T-helper 17 cell (primary cell): ENCODE measurements around the gene ZBED4. TPM values are rescaled to one million over a fixed set of nuclear protein-coding genes. Genes with fewer than 3 reads are reported as not detected.
A peak's percentile ranks its signal among the peaks of the same experiment; 100 is the strongest.
"Not testable (repeated sequence)": the region's sequence is repeated elsewhere in the genome, so short reads cannot be mapped to it uniquely, and the experiment has no call there.

Source experiments
- ATAC-seq: fragments of 150-1000 bp; cut with Tn5 transposase; 2 replicates; pipeline ENCODE4 v1.10.0; 2021; ENCODE audit warnings: mild to moderate bottlenecking, moderate library complexity
- DNase-seq, 3 donors: peaks; one replicate each; pipeline versions ENCODE4 v3.0.0 to v3.0.0-alpha.2; 2020 to 2021
- H3K9me3 ChIP-seq: one replicate; pipeline ENCODE4 v1.7.0; 2013; ENCODE audit warnings: low read length, mild to moderate bottlenecking; ENCODE audit not compliant: control insufficient read depth, poor library complexity, severe bottlenecking
- H3K27ac Mint-ChIP-seq: one replicate; pipeline ENCODE4 v1.8.0; 2022; ENCODE audit warnings: mild to moderate bottlenecking, moderate library complexity, mixed read lengths
- H3K27me3 Mint-ChIP-seq: one replicate; pipeline ENCODE4 v1.8.0; 2022; ENCODE audit warnings: mixed read lengths
- H3K36me3 Mint-ChIP-seq: one replicate; pipeline ENCODE4 v1.8.0; 2022; ENCODE audit warnings: low read depth, mixed read lengths
- H3K4me1 Mint-ChIP-seq: one replicate; pipeline ENCODE4 v1.8.0; 2022; ENCODE audit warnings: mild to moderate bottlenecking, mixed read lengths
- H3K4me3 Mint-ChIP-seq: one replicate; pipeline ENCODE4 v1.8.0; 2022; ENCODE audit warnings: mild to moderate bottlenecking, moderate library complexity, mixed read lengths
- total RNA-seq, 4 donors: library from RNA in 2 of 4; stranded (reverse) in 2 of 4; gene quantifications; one replicate each; pipeline ENCODE4 v1.2.3 and lab custom pipeline; 2022 to 2026

ZBED4 gene
- total RNA-seq, 2 donors from 2014 or later: 15.4 to 20.4 TPM

DNA sequence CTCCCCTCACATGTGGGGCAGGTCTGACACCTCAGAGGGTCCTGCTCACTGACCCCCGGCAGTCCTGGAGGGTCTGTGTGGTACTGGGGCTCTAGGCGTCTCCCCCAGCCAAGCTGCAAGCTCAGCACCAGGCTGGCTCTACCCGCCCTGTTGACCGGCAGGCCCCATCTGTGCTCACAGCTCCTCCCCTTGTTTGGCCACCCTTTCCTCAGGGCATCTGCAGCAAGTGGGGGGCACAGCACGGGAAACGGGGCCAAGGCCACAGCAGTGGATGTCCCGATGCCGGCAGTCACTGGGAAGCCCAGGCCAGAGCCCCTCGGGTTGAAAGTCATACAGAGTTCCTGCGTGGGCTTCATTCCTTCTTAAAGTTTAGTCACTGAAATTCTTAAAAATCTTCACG is 31.9 kb upstream of the ZBED4 start:
- not testable (repeated sequence) for H3K36me3 Mint-ChIP-seq, H3K27me3 Mint-ChIP-seq, ATAC-seq, H3K9me3 ChIP-seq, DNase-seq, H3K4me3 Mint-ChIP-seq
- peak overlapping the region; percentile 53 for H3K27ac Mint-ChIP-seq
- peaks cover 63% of the 10 kb centered on the region for H3K4me1 Mint-ChIP-seq

DNA sequence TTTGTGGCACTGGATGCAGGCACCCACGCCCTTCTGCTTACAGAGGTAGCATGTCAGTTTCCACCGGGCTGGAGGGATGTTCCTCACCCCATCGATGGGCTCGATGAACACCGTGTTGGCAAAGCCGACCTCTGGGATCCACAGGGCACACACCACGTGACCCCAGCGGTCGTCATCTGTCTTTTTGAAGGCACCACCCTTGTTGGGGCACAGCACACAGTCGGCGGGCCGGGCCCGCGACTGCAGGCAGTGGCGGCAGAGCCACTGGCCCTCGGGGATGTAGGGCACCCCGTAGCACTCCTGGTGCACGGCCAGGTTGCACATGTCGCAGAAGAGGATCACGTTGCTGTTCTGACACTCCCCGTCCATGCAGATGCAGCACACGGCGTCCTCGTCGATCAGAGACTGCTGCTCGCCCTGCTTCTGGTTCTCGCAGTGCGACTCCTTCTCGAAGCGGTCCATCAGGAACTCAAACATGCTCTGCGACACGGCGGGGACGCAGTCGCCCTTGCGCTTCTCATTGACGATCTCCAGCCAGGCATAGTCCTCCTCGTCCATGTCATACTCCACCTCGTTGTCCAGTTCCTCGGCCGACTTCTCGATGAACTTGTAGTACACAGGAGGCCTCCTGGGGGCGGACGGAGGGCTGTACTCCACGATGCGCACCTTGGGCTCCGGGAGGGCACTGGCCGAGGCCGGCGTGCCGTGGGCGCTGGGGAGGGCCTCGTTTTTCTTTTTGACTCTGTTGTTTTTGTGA is 30.2 kb upstream of the ZBED4 start:
- H3K9me3 ChIP-seq: no peaks in the 10 kb centered on the region
- H3K27me3 Mint-ChIP-seq: no peaks in the 10 kb centered on the region
- DNase-seq (no peak), ATAC-seq (no peak)
- H3K4me3 Mint-ChIP-seq: peak overlapping the region; percentile 5
- peaks cover 47% of the 10 kb centered on the region for H3K4me1 Mint-ChIP-seq
- H3K27ac Mint-ChIP-seq: peak overlapping the region; percentile 93
- H3K36me3 Mint-ChIP-seq: peaks cover 7% of the 10 kb centered on the region

DNA sequence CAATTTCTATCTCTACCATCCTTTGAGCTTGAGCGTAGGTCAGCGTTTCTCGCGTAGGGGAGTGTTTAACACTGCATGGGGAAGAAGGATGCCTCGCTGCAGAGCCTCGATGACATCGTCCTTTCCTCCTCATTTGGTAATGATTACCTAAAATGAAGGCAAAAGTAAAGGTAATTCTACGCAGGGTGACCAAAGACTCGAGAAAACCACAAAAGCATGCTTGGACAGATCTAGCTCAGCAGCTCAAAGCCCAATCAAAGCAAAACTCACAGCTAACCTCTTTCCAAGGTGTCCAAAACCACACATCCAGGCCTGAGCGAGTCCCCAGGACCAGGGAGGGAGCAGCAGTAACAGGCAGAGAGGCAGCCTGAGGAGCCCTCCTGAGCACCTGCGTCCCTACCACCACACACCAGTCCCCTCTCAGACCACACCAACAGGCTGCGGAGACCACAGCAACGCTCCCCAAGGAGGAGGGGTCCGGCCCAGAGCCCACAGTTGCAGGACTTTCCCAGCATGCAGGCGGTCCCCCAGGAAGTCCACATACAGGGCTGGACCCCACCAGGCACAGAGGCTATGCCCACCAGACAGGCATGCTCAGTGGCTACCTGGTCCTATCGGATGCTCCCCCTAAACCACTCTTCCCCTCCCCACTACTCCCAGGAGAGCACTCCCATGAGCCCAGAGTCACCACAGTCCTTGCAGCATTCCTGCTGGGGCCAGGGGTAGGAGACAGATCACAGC is 29.3 kb upstream of the ZBED4 start:
- no peaks in the 10 kb centered on the region for H3K27me3 Mint-ChIP-seq
- ATAC-seq: no peak
- H3K4me1 Mint-ChIP-seq: peaks cover 43% of the 10 kb centered on the region
- no peak for DNase-seq
- peak overlapping the region; percentile 93 for H3K27ac Mint-ChIP-seq
- peak overlapping the region; percentile 93 for H3K4me3 Mint-ChIP-seq
- no peaks in the 10 kb centered on the region for H3K9me3 ChIP-seq
- peaks cover 7% of the 10 kb centered on the region for H3K36me3 Mint-ChIP-seq

DNA sequence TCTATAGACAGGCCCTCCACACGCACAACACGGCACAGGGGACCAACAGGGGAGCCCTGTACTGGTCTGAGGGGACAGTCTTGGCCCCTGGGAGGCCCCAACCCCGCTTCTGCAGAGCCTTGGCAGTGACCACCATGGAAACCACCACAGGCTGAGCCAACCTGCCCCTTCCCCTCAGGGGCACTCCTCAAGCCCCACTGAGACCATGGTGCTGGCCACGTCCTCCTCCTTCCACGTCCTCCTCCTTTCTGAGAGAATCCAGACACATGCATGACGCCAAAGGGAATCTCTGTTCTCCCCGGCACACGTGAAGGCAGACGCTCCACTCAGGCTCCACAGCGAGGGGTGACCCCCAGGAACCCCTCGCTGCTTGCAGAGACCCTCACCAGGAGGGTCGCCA is 28.7 kb upstream of the ZBED4 start:
- H3K4me1 Mint-ChIP-seq: peaks cover 46% of the 10 kb centered on the region
- no peak for DNase-seq
- peak overlapping the region; percentile 93 for H3K4me3 Mint-ChIP-seq
- H3K36me3 Mint-ChIP-seq: peaks cover 7% of the 10 kb centered on the region
- H3K27me3 Mint-ChIP-seq: no peaks in the 10 kb centered on the region
- ATAC-seq: no peak
- H3K27ac Mint-ChIP-seq: peak overlapping the region; percentile 93
- no peaks in the 10 kb centered on the region for H3K9me3 ChIP-seq

DNA sequence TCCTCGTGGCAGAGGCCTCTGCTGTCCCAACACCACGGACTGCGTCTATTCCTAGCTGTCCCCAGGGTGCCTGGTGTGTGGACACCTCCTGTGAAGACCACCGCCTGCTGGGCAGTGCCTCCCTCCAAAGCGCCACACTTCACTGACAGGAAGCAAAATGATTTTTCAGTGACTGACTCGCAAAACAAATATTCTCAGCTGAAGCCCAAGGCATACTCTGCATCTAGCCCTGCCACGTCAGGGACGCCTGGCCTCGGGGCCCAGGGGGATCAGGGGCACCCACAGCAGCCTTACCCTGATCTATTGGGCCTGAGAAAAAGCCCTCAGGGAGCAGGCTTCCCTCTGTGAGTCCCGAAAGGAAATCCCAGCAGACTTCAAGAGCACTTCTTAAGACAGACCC is 28.2 kb upstream of the ZBED4 start:
- Mint-ChIP-seq H3K4me3 (peak overlapping the region; percentile 93), H3K27me3 (no peaks in the 10 kb centered on the region), H3K4me1 (peaks cover 45% of the 10 kb centered on the region), H3K27ac (peak overlapping the region; percentile 93), H3K36me3 (peaks cover 7% of the 10 kb centered on the region)
- no peaks in the 10 kb centered on the region for H3K9me3 ChIP-seq
- DNase-seq (no peak), ATAC-seq (no peak)

DNA sequence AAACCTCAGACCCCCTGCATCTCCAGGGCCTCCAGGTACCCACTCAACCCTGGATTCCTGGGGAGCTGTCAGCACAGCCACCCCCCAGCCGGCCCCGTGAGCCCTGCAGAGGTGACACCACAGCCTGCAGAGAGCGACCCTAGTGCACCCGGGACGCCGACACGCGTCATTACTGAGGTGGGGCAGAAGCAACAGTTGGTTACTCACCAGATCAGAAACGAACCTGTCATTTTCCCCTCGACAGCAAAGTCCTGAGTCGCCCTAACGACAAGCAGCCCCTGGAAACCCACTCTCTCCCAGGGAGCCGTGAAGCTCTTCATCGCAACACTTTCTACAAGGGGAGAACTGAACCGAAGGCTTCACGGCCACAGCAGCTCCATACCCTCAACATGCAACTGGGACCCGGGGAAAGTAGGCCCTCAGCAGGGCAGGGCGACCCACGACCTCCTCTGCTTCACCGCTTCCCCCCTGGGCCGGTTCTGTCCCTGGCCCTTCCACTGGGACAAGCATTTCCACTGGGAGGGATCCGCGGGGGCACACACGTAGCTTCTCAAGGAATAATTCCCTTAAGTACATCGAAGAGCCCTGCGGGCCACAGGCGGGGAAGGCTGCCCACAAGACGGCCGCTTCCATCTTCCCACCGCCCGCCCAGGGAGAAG is 27.6 kb upstream of the ZBED4 start:
- peak; percentile 68 for ATAC-seq
- DNase-seq: peak in 2 of 3 donors; percentile 44 to 47
- Mint-ChIP-seq H3K27ac (peak overlapping the region; percentile 93), H3K36me3 (peaks cover 7% of the 10 kb centered on the region), H3K4me3 (peak overlapping the region; percentile 93), H3K4me1 (peaks cover 40% of the 10 kb centered on the region), H3K27me3 (no peaks in the 10 kb centered on the region)
- no peaks in the 10 kb centered on the region for H3K9me3 ChIP-seq

GRCh38 chr22:49826603-49827270 is 26.9 kb upstream of the ZBED4 start:
- DNase-seq: peak; percentile 29 to 34 (median 33)
- Mint-ChIP-seq H3K4me3 (peak overlapping the region; percentile 93), H3K4me1 (peaks cover 39% of the 10 kb centered on the region)

DNA sequence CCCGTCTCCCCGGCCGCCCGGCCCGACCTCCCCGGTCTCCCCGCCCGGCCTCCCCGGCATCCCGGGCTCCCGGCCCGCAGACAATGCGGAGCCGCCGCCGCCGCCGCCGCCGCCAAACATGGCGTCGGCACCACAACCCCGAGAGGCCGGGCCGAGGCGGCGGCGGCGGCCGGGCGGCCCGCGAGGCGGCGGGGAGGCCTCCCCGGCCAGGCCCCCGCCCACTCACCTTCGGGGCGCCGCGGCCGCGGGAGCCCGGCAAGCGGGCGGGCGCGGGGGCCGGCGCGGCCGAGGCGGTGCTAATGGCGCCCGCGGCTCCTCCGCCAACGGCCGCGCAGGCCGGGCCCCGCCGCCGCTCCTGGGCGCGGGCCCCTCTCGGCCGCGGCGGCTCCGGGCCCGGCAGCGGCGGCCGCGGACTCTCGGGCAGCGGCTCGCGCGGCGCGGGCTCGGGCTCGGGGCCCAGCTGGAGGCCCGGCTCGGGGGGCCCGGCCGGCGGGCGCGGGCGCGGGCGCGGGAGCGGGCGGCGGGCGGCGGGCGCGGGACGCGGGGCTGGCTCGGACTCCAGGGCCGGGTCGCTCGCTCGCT is 26.3 kb upstream of the ZBED4 start:
- no peaks in the 10 kb centered on the region for H3K9me3 ChIP-seq
- peak in 1 of 3 donors; percentile 35 for DNase-seq
- Mint-ChIP-seq H3K4me3 (peak overlapping the region; percentile 74), H3K27ac (no peak overlapping the region), H3K4me1 (peaks cover 39% of the 10 kb centered on the region), H3K36me3 (peaks cover 7% of the 10 kb centered on the region), H3K27me3 (no peaks in the 10 kb centered on the region)
- ATAC-seq: peak; percentile 27

More at GRCh38 chr22:49826603-49827270, 26.9 kb upstream of the ZBED4 start:
- ATAC-seq: peak; percentile 34
- Mint-ChIP-seq H3K27ac (peak overlapping the region; percentile 93), H3K27me3 (no peaks in the 10 kb centered on the region), H3K36me3 (peaks cover 7% of the 10 kb centered on the region)
- H3K9me3 ChIP-seq: no peaks in the 10 kb centered on the region

DNA sequence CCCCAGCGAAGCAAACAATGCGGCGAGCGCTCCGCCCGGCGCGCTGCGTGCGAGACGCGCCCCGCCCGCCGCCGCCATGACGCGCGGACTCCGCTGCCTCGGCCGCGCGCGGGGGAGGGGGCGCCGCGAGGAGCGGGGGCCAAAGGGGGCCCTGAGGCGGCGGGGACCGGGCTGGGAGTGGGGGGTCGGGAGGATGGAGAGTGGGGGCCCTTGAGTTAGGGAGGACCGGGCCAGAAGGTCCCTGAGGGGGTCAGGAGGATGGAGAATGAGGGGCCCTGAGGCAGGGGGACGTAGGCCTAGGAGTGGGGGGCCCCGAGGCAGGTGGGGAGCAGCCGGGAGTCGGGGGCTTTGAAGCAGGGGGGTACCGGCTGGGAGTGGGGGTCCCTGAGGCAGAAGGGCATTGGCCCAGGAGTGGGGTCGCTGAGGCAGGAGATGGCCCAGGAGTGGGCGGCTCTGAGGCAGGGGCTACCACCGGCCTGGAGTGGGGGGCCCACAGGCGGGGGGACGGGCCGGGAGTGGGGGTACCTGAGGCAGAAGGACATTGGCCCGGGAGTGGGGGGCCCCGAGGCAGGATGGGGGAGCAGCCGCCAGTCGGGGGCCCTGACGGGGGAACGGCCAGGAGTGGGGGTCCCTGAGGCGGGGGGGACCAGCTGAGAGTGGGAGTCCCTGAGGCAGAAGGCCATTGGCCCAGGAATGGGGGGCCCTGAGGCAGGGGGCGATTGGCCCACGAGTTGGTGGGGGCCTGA is 25.6 kb upstream of the ZBED4 start, which contains the start of gene BRD1:
Gene BRD1 (minus strand): TSS at position 21 of the 746 bp plus-strand sequence. CDS start 3,556 bp downstream, outside the sequence.
- Mint-ChIP-seq H3K4me1 (peaks cover 39% of the 10 kb centered on the region), H3K36me3 (peaks cover 7% of the 10 kb centered on the region), H3K4me3 (peak within 1 kb of the TSS; percentile 93), H3K27ac (peak within 1 kb of the TSS; percentile 97), H3K27me3 (no peaks in the 10 kb centered on the region)
- ATAC-seq: peak; percentile 69
- peak; percentile 39 to 50 (median 46) for DNase-seq
- no peaks in the 10 kb centered on the region for H3K9me3 ChIP-seq

GRCh38 chr22:49828599-49828965 is 25.1 kb upstream of the ZBED4 start:
- H3K36me3 Mint-ChIP-seq: peaks cover 6% of the 10 kb centered on the region
- H3K27ac Mint-ChIP-seq: peak overlapping the region; percentile 97
- H3K27me3 Mint-ChIP-seq: no peaks in the 10 kb centered on the region
- H3K4me3 Mint-ChIP-seq: peak overlapping the region; percentile 68
- ATAC-seq (no peak), DNase-seq (no peak)
- no peaks in the 10 kb centered on the region for H3K9me3 ChIP-seq
- peaks cover 37% of the 10 kb centered on the region for H3K4me1 Mint-ChIP-seq

DNA sequence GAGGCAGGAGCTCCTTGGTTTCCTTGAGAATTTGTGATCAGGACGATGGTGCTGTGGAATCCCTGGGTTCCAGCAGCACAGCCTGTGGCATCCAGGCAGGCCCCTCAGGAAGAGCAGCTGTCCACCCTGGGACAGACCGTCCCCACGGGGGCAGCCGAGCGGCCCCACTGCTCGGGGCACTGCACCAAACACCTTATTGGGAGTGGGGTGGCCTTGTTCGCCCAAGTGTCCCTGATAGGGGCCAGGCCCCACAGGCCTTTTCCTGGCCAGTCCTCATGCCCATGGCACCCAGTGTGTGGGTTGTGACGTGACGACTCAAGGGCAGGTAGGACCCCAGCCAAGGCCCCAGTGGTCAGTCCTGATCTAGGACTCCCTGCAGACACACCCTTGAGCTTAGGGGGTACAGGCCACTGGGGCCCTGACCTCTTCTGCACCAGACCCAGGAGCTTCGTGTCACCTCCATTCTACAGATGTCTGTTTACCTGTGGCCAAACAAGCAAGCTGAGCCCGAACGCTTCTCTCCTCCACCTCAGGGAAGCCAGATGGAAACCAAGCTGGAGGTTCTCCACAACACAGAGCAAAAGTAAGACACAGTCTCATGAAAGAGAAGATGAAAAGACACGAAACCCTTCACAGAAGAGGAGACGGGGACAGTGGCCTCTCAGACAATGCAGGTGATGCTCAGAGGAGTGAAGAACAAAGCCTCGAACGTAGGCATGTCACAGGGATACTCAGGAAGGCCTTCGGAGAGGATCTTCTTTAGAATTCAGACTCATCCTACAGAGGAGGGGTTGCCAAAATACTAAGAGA is 24.4 kb upstream of the ZBED4 start:
- ATAC-seq (peak; percentile 17), DNase-seq (no peak)
- Mint-ChIP-seq H3K27ac (peak overlapping the region; percentile 97), H3K4me3 (peak overlapping the region; percentile 68), H3K36me3 (no peaks in the 10 kb centered on the region), H3K4me1 (peaks cover 32% of the 10 kb centered on the region), H3K27me3 (no peaks in the 10 kb centered on the region)
- H3K9me3 ChIP-seq: no peaks in the 10 kb centered on the region
